ENCODE data around the gene DHRSX.
A peak's percentile ranks its signal among the peaks of the same experiment; 100 is the strongest.
"Not testable (repeated sequence)": the region's sequence is repeated elsewhere in the genome, so short reads cannot be mapped to it uniquely, and the experiment has no call there.

Gene DHRSX

GRCh38 chrX:2350036-2350435 lies 150.7 kb downstream of the DHRSX start:
- not testable (repeated sequence) for DNase-seq (ENCODE audit: low spot score)

- DNase-seq (ENCODE audit: low spot score) = no peak
Observed at GRCh38 chrX:2348211-2348610, 152.6 kb downstream of the DHRSX start.

- no peak for DNase-seq (ENCODE audit: low spot score)
Observed at GRCh38 chrX:2346158-2346557, 154.6 kb downstream of the DHRSX start.

- no peak for DNase-seq (ENCODE audit: low spot score)
Observed at GRCh38 chrX:2345562-2345961, 155.2 kb downstream of the DHRSX start.

GRCh38 chrX:2343413-2343812 lies 157.4 kb downstream of the DHRSX start:
- no peak for DNase-seq (ENCODE audit: low spot score)

- no peak for DNase-seq (ENCODE audit: low spot score)
Observed at GRCh38 chrX:2342874-2343273, 157.9 kb downstream of the DHRSX start.

- DNase-seq (ENCODE audit: low spot score) = no peak
Observed at GRCh38 chrX:2342281-2342688, 158.5 kb downstream of the DHRSX start.

- DNase-seq (ENCODE audit: low spot score) = no peak
Observed at GRCh38 chrX:2340991-2341390, 159.8 kb downstream of the DHRSX start.

- no peak for DNase-seq (ENCODE audit: low spot score)
Observed at GRCh38 chrX:2336181-2336580, 164.6 kb downstream of the DHRSX start.

GRCh38 chrX:2334237-2334636 lies 166.5 kb downstream of the DHRSX start:
- no peak for DNase-seq (ENCODE audit: low spot score)

- DNase-seq (ENCODE audit: low spot score) = no peak
Observed at GRCh38 chrX:2332252-2332651, 168.5 kb downstream of the DHRSX start.

- DNase-seq (ENCODE audit: low spot score) = no peak
Observed at GRCh38 chrX:2330910-2331309, 169.9 kb downstream of the DHRSX start.

- DNase-seq (ENCODE audit: low spot score) = no peak
Observed at GRCh38 chrX:2330487-2330886, 170.3 kb downstream of the DHRSX start.

GRCh38 chrX:2327423-2327822 lies 173.4 kb downstream of the DHRSX start:
- DNase-seq (ENCODE audit: low spot score) = no peak

GRCh38 chrX:2325076-2325784 lies 175.5 kb downstream of the DHRSX start:
- peak; percentile 2 for DNase-seq (ENCODE audit: low spot score)

GRCh38 chrX:2324151-2324550 lies 176.6 kb downstream of the DHRSX start:
- DNase-seq (ENCODE audit: low spot score) = no peak

- DNase-seq (ENCODE audit: low spot score) = no peak
Observed at GRCh38 chrX:2321411-2321810, 179.4 kb downstream of the DHRSX start.

GRCh38 chrX:2320580-2321327 lies 180.0 kb downstream of the DHRSX start:
- no peak for DNase-seq (ENCODE audit: low spot score)

GRCh38 chrX:2320089-2320488 lies 180.7 kb downstream of the DHRSX start:
- DNase-seq (ENCODE audit: low spot score) = no peak

GRCh38 chrX:2318371-2318770 lies 182.4 kb downstream of the DHRSX start:
- DNase-seq (ENCODE audit: low spot score) = no peak

GRCh38 chrX:2317527-2318055 lies 183.2 kb downstream of the DHRSX start:
- DNase-seq (ENCODE audit: low spot score) = no peak

- DNase-seq (ENCODE audit: low spot score) = no peak
Observed at GRCh38 chrX:2316534-2316933, 184.2 kb downstream of the DHRSX start.

GRCh38 chrX:2315434-2315833 lies 185.3 kb downstream of the DHRSX start:
- no peak for DNase-seq (ENCODE audit: low spot score)
